Midbrain (tissue), 1 donor: ENCODE measurements around the gene ISG15.
A peak's percentile ranks its signal among the peaks of the same experiment; 100 is the strongest.
"Not testable (repeated sequence)": the region's sequence is repeated elsewhere in the genome, so short reads cannot be mapped to it uniquely, and the experiment has no call there.

Experiments used
- DNase-seq: peaks from one replicate; lab custom pipeline; 2025; lab: John Stamatoyannopoulos, UW

ISG15 gene

DNA sequence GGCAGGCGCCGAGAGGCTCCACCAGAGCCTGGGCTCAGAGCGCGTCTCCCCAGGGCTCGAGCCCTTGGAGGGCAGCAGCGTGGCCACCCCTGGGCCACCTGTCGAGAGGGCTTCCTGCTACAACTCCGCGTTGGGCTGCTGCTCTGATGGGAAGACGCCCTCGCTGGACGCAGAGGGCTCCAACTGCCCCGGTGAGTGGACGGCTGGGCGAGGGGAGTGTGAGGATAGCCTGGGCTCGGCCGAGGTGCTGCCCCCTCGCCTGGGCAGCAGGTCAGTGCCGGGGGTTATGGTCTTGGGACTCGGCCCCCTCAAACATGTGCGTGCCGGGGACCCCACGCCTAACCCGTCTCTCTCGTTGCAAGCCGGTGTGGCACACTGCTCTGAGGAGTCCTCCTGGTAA lies 33.5 kb downstream of the ISG15 start:
- no peak for DNase-seq

DNA sequence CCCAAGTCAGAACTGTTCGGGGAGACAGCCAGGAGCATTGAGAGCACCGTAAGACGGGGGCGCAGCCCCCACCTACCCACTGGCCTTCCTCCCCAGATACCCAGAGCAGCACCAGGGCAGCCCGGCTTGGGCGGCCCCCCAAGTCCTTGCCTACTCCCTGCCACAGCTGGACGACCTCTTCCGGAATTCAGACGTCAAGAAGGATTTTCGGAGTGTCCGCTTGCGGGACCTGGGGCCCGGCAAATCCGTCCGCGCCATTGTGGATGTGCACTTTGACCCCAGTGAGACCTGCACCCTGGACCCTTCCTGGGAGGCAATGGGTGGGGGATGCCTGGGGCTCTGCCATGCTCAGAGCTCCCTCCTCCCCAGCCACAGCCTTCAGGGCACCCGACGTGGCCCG lies 34.1 kb downstream of the ISG15 start:
- no peak for DNase-seq

DNA sequence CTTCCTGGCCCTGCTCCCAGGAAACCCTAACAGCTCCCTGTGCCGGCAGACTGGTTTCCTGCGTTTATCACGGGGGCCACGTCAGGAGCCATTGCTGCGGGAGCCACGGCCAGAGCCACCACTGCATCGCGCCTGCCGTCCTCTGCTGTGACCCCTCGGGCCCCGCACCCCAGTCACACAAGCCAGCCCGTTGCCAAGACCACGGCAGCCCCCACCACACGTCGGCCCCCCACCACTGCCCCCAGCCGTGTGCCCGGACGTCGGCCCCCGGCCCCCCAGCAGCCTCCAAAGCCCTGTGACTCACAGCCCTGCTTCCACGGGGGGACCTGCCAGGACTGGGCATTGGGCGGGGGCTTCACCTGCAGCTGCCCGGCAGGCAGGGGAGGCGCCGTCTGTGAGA lies 34.7 kb downstream of the ISG15 start:
- no peak for DNase-seq

DNA sequence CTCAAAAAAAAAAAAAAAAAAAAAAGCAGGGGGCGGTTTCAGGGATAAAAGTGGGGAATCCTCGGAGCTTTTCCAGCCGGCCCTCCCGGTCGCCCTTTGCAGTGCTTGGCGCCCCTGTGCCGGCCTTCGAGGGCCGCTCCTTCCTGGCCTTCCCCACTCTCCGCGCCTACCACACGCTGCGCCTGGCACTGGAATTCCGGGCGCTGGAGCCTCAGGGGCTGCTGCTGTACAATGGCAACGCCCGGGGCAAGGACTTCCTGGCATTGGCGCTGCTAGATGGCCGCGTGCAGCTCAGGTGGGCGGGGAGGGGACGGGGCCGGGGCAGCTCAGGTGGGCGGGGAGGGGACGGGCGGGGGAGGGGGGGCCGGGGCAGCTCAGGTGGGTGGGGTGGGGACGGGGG lies 35.5 kb downstream of the ISG15 start:
- no peak for DNase-seq

DNA sequence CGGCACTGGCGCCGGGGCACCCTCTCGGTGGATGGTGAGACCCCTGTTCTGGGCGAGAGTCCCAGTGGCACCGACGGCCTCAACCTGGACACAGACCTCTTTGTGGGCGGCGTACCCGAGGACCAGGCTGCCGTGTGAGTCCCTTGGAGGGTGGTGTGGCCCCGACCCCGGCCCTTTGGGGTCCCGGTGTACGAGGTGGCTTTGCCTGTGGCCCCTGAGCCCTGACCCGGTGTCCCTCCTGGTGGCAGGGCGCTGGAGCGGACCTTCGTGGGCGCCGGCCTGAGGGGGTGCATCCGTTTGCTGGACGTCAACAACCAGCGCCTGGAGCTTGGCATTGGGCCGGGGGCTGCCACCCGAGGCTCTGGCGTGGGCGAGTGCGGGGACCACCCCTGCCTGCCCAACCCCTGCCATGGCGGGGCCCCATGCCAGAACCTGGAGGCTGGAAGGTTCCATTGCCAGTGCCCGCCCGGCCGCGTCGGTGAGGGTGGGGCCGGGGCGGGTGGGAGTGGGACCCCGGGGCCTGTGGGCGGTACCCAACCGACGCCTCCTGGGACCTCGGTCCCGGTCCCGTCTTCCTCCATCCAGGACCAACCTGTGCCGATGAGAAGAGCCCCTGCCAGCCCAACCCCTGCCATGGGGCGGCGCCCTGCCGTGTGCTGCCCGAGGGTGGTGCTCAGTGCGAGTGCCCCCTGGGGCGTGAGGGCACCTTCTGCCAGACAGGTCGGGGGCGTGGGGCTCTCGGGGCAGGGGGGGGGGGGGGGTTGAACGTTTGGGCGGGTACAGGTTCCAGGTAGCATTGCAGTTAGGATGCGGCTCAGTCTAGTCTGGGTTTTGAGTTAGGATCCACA lies 36.2 kb downstream of the ISG15 start:
- no peak for DNase-seq

DNA sequence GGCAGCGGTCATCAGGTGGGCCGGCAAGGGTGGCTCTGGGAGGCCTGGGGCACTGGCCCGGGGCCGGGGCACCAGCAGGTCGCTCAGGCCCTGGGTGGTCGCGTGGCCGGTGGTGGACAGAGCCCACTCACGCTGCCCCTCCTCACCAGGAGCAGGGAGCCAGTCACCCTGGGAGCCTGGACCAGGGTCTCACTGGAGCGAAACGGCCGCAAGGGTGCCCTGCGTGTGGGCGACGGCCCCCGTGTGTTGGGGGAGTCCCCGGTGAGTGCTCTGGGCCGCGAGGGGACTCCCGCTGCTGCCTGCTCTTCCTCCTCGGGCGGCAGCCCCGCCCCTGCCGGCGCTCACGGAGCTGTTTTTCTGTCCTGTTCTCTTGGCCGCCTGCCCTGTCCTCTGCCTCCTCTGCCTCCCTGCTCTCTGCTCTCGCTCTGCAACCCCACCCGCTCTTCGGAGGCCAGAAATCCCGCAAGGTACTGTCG lies 37.3 kb downstream of the ISG15 start:
- no peak for DNase-seq

DNA sequence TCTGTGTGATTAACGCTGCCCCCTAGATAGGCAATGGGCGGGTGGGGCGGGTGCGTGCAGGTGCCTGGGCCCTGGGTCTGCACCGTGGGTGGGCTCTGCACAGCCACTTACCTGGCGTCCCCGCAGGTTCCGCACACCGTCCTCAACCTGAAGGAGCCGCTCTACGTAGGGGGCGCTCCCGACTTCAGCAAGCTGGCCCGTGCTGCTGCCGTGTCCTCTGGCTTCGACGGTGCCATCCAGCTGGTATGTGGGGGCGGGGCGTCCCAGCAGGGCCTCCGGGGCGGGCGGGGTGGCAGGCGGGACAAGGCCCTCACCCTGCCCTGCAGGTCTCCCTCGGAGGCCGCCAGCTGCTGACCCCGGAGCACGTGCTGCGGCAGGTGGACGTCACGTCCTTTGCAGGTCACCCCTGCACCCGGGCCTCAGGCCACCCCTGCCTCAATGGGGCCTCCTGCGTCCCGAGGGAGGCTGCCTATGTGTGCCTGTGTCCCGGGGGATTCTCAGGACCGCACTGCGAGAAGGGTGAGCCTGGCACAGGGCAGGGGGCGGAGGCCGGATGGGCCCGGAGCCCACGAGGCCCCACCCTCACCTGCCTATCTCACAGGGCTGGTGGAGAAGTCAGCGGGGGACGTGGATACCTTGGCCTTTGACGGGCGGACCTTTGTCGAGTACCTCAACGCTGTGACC lies 38.0 kb downstream of the ISG15 start:
- DNase-seq, result no peak

DNA sequence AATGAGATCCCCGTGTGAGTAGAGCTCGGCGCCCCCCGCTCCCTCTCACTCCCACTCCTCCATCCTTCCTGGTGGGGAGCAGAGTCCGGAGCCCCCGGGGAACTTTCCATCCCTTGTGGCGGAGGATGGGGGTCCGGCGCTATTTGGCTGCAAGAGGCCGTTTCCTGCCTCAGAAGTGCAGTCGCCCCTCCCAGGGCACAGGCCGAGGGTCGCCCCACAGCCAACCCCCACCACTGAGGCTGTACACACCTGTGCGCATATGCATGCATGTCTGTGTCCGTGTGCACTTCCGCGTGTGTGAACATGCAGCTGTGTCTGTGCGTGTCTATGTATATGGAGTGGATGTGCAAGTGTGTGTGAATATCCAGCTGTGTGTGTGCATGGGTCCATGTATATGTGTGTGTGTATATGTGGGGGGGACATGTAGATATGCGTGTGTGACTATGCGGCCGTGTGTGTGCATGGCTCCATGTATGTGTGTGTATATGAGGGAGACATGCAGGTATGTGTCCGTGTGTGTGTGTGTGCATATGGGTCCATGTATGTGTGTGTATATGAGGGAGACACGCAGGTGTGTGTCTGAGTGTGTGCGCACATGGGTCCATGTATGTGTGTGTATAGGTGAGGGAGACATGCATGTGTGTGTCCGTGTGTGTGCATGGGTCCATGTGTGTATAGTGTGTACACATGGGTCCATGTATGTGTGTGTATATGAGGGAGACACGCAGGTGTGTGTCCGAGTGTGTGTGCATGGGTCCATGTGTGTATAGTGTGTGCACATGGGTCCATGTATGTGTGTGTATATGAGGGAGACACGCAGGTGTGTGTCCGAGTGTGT lies 38.9 kb downstream of the ISG15 start:
- DNase-seq, result no peak

DNA sequence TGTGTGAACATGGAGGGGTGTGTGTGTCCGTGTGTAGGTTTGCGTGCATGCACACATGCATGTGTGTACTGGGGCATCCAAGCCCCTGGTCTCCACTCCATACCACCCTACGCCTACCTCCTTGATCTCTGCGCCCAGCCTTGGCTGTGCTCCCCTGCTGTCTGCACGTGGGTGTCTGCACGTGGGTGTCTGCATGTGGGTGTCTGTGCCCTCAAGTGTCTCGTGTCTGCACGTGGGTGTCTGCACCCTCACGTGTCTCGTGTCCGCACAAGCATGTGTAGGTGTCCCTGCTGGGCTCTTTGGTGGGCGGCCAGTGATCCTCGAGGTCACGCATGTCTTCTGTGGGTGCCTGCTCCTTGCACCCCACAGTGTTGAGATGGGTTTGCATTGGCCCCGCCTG lies 39.7 kb downstream of the ISG15 start:
- DNase-seq, result no peak

DNA sequence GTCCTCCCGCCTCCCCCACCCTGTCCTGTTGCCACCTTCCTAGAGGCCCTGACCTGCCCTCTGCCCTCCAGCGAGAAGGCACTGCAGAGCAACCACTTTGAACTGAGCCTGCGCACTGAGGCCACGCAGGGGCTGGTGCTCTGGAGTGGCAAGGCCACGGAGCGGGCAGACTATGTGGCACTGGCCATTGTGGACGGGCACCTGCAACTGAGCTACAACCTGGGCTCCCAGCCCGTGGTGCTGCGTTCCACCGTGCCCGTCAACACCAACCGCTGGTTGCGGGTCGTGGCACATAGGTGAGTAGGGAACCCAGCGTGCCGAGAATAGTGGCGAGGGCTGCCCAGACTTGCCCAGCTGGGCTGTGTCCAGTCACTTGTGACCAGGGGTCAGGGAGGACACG lies 40.4 kb downstream of the ISG15 start:
- DNase-seq, result no peak

DNA sequence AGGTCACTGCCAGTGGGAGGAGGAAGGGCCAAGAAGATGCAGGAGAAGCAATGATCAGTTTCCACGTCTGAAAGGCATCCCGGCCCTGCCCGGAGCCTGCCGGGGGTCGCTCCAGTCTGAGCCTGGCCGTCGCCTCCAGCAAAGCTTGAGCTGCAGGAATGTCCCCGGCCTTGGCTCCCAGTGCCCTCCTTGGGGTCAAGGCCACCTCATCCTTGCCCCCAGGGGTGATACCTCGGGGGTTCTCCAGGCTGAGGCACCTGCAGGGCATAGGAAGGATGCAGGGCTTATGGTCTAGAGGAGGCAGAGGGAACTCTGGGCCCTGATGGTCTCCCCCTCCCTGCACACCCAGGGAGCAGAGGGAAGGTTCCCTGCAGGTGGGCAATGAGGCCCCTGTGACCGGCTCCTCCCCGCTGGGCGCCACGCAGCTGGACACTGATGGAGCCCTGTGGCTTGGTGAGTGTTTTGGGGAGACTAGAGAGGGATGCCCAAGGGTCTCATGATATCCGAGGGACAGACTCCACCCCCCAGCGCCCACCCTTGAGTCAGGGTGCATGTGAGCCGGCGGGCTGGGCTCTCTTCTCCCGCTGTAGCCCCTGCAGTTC lies 40.9 kb downstream of the ISG15 start:
- DNase-seq, result no peak

DNA sequence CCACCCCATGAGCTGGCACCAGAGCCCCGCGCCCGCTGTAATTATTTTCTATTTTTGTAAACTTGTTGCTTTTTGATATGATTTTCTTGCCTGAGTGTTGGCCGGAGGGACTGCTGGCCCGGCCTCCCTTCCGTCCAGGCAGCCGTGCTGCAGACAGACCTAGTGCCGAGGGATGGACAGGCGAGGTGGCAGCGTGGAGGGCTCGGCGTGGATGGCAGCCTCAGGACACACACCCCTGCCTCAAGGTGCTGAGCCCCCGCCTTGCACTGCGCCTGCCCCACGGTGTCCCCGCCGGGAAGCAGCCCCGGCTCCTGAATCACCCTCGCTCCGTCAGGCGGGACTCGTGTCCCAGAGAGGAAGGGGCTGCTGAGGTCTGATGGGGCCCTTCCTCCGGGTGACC lies 41.7 kb downstream of the ISG15 start:
- DNase-seq, result no peak

DNA sequence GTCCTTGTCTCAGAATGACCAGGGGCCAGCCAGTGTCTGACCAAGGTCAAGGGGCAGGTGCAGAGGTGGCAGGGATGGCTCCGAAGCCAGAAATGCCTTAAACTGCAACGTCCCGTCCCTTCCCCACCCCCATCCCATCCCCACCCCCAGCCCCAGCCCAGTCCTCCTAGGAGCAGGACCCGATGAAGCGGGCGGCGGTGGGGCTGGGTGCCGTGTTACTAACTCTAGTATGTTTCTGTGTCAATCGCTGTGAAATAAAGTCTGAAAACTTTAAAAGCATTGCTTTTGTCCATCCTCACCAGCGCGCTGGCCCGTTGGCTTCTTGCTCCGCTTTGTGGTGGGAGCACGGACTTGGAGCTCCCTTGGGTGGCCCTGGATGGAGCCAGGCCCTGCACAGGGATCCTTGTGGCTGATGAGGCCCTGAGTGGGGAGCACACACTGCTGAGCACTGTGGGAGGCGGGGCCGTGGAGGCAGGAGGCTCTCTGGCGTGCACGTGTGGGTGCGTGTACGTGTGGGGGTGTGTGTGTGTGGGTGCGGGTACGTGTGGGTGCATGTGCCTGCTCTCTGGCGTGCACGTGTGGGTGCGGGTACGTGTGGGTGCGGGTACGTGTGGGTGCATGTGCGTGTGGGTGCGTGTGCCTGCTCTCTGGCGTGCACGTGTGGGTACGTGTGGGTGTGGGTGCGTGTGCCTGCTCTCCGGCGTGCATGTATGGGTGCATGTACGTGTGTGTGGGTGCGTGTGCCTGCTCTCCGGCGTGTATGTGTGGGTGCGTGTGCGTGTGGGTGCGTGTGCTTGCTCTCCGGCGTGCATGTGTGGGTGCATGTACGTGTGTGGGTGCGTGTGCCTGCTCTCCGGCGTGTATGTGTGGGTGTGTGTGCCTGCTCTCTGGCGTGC lies 42.8 kb downstream of the ISG15 start:
- DNase-seq, result no peak

DNA sequence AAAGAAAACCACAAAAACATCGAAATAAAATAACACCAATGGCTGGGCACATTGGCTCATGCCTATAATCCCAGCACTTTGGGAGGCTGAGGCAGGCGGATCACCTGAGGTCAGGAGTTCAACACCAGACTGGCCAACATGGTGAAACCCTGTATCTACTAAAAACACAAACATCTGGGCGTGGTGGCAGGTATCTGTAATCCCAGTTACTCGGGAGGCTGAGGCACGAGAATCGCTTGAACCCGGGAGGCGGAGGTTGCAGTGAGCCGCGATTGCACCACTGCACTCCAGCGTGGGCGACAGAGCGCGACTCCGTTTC lies 44.4 kb downstream of the ISG15 start:
- not testable (repeated sequence) for DNase-seq

DNA sequence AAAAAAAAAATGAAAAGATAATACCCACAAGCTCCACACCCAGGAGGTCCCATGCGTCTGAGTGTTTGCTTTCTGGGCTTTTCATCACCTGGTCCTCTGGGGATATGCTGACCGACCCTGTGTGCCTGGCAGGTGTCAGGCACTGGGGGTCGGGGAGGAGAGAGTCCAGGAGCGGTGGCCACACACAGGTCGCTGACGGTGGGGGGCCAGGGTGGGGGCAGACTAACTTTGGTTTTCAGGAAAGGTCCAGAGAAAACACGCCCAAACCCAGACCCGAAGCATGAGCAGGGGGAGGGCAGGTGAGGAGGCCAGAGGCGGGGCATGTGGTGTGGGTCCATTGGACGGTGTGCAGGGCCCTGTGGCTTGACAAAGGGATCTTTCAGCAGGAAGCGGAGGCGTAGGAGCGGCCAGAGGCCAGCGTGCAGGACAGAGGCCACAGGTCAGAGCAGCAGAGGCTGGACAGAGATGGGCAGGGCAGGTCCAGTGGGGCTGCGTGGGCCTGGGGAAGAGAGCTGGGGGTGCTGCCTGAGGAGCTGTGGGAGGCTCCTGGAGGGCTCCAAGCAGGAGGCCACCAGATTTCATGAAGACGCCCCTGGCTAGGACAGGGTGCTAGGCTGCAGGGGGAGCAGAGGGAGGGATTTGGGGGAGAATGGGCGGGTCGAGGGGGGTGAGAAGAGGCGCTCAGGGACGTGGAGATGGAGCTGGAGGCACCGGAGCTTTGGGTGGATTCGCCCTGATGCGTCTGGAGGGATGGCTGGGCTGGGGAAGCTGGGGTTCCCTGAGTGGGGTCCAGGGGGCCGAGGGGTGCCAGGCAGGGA lies 45.0 kb downstream of the ISG15 start:
- no peak for DNase-seq

DNA sequence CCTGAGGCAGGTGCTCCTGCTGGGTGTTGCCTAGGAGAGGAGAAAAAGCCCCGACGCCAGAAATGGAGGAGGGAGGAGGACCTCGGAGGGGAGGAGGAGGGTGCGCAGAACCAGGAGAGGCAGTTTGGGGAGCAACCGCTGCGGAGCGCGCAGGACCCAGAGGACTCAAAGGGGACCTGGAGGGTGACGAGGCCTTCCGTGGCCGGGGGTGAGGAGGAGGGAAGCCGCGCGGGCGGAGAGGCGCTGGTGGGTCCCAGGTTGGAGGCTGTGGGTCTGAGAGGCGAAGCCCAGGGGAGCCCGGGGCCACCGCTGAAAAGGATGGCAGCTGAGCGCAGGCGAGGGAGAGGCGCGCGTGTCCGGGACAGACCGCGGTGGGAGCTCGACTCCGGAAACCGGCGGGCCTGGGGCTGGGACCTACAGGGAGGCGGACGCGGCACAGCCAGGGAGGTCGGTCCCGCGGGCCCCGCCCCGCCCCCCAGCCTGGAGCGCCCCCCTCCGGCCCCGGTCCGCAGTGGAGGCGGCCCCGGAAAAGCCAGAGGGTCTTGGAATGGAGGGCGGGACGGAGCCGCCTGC lies 45.7 kb downstream of the ISG15 start:
- DNase-seq, result no peak

DNA sequence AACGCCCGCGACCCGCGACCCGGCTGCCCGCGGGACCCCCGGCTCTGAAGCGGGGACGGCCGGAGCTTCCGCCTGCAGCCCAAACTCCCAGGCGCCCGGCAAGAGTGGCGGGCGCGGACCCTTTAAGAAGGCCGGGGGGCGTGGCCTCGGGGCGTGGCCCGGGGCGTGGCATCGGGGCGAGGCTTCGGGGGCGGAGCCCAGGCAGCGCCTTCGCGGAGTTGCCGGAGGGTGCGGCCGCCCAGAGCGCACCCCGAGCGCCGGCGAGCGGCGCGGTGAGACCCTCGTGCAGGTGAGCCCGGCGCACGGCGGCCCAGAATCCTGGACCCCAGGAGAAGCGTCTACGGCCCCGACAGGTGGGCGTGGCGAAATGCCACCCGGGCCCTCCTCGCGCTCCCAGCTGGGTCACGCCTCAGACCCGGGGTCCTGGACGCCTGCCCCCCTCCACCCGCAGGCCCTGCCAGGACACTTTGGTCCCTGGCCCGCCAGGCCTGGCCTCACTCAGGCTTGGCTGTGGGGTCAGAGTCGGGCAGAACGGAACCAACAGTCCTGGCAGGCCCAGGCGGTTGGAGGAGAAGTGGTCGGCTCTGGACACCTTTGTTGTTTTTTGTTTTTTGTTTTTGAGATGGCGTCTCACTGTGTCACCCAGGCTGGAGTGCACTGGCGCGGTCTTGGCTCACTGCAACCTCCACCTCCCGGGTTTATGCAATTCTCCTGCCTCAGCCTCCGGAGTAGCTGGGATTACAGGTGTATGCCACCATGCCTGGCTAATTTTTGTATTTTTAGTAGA lies 46.4 kb downstream of the ISG15 start:
- peak; percentile 47 for DNase-seq

DNA sequence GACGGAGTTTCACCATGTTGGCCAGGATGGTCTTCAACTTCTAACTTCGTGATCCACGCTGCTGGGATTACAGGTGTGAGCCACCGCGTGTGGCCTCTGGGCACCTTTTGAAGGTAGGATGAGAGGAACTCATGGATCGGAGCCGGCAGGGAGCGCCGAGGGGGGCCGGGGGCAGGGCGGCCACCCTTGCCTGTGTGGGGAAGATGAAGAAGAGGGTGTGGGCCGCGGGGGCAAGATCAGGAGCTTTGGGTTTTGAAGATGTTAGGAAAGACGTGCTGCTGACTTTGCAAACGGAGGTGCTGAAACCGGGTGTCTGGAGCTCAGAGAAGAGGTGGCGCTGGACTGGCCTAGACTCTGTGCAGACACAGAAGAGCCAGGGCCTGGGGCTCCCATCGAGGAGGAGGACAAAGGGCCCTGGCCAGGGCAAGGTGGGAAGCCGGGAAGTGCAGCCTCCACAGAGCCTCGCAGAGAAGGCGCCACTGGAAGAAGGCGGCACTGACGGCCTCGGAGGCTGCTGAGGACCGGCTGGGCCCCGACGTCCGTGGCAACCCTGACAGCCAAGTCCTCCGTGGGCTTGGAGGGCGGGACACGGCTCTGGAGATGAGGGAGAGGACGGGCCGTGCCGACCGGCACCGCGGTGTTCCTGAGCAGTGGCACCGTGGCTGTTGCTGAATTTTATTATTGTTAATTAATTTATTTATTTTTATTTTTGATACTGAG lies 47.1 kb downstream of the ISG15 start:
- no peak for DNase-seq
